ENCODE results near the gene NDUFS7.

Gene NDUFS7

DNA sequence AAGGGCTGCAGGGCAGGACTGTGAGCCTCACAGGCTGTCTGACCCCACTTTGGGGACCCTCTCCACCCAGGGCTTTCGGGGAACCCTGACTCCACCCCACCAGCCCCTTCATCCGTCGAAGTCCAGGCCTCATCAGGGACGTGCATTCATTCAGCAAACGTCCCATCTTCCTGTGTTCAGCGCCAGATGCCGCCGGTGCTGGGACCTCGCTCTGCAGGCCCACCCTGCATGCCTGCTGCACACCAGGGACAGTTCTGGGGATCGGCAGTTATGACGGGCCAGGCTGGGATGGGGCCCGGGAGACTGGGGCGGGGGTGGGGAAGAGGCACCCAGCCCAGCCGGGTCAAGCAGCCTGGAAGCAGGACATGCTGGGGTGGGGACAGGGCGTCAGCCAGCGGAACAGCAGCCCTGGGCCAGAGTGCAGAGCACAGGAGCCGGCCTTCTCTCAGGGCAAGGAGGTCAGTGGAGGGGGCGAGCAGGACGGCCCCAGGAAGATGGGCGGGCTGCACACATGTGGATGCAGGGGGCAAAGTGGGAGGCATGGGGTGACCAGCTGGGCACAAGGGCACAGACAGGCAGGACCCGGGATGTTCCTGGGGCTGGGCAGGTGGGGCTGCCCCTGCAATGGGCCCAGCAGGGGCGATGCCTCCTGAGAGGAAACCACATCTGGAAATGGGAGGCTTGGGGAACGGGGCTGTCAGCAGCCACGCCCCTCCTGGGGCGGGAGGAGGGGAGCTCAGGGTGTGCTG is 12.5 kb downstream of the NDUFS7 start:
- no peak overlapping the region for H3K4me3 ChIP-seq (ENCODE audit: low read length)

DNA sequence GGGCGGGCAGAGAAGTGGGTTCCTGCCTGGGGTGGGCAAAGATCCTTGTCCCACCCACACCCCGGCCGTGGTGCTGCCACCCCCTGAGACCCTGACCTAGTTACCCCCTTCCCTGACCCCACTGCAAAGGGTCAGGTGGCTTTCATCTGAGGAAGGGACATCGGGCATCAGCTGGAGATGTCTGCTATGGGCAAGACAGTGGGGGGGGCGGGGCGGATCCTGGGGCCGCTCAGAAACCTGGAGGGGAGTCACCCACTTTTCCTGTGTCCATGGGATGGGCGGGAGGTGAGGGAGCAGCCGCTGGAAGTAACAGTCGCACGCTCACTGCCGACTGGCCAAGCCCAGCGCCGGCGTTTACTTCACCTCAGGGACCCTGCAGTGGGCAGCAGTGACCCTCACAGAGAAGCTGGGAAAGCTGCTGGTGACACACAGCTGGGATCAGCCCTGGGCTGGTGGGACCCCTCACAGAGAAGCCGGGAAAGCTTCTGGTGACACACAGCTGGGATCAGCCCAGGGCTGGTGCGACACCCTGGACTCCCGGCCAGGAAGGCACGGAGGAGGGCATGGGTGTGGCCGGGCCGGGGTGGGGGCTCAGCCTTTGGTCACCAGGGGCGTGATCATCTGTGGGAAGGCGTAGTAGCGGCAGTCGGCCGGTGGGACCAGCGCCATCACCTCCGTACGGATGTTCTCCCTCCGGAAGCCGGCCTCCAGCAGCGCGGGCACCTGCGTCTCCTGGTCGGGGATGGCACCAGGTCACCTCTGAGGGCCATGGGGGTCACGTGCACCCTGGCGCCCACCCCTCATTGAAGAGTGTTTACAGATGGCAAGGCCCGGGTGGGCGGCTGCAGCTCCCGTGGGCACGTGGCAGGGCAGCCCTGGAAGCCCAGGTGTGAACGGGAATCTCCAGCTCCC is 13.3 kb downstream of the NDUFS7 start:
- H3K4me3 ChIP-seq (ENCODE audit: low read length) = no peak overlapping the region
- TF ChIP-seq ZNF274 (IDR thresholded peaks at IDR 0.05; ENCODE audit: low read depth, low read length) = no peak

More for the DNA sequence above, 12.5 kb downstream of the NDUFS7 start:
- no peak for TF ChIP-seq ZNF274 (IDR thresholded peaks at IDR 0.05; ENCODE audit: low read depth, low read length)

DNA sequence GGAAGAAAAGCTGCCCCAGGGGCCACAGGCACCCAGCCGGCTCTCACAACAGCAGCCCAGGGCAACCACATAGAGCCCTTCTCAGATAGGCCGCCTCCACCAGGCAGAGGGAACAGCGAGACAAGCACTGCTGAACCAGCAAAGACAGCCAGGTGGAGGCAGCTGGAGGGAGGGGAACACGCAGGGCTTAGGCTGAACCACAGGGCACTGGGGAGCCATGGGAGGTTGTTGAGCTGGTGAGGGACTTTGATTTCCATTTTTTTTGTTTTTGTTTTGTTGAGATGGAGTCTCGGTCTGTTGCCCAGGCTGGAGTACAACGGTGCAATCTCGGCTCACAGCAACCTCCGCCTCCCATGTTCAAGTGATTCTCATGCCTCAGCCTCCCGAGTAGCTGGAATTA is 14.1 kb downstream of the NDUFS7 start:
- H3K4me3 ChIP-seq (ENCODE audit: low read length) = no peak overlapping the region
- no peak for TF ChIP-seq ZNF274 (IDR thresholded peaks at IDR 0.05; ENCODE audit: low read depth, low read length)

DNA sequence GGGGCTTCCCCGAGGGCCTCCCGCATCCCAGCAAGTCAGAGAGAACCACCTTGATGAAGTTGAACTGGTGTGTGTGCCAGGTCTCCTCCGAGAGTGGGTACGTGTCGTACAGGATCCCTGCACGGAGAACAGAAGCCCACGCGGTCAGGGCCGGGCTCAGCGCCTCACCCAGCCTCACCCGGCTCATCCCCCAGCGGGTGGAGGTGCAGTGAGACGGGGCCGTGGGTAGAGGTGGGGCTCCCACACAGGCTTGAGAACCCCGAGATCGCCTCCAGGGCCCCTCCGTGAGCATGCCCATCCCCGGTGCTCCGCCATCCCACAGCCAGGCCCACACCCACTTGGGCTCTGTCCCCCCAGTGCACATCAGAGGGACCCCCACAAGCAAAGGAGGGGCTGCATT is 15.4 kb downstream of the NDUFS7 start:
- no peak for TF ChIP-seq ZNF274 (IDR thresholded peaks at IDR 0.05; ENCODE audit: low read depth, low read length)
- no peak overlapping the region for H3K4me3 ChIP-seq (ENCODE audit: low read length)

DNA sequence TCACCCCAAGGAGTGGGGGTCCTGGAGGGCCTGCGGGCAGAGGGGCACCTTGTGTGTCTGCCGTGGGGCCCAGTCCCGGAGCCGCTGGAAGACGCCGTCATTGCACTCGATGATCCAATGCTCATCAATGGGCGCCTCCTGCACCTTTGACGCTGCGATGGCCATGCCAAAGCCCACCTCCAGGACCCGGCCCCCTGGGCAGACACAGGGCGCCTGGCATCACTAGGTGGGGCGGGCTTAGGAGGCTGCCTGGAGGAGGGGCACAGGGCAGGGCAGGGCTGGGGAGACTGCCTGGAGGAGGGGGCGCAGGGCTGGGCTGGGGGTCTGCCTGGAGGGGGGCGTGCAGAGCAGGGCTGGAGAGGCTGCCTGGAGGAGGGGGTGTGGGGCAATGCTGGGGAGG is 16.0 kb downstream of the NDUFS7 start:
- TF ChIP-seq ZNF274 (IDR thresholded peaks at IDR 0.05; ENCODE audit: low read depth, low read length) = no peak
- no peak overlapping the region for H3K4me3 ChIP-seq (ENCODE audit: low read length)

DNA sequence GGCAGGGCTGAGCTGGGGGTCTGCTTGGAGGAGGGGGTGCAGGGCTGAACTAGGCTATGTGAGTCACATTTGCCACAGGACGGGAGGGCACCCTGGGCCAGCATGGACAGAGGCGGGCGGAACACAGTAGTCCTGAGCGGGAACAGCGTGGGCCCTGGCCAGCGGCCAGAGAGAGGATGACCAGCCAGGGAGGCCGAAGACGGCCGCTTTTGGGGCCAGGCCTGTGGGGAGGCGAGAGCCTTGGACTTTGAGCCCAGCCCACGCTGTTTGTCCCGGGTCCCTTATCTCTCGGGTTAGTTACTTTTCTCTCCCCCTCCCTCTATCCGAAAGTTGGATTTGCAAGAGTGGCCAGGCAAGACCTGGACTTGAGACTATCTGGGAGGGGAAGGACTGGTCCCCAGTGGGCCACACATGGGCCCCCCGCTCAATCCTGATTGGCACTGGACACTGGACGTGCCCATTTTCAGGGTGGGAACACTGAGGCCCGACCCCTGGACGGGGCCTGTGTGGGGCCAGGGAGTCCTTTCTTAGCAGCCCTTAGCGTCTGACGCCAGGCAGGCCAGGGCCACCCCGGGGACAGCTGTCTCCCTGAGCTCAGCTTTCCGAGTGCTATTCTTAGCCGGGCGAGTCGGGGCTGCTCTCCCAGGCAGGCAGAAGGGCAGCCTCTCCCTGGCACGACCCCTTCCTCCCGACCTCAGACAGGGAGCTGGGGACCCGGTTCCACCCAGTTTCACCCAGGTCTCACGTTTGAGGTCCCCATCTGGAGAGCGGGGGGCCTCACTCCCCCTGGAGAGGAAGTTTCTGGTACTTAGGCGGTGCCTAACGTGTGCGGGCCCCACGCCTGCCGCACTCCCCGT is 16.8 kb downstream of the NDUFS7 start:
- no peak for TF ChIP-seq ZNF274 (IDR thresholded peaks at IDR 0.05; ENCODE audit: low read depth, low read length)
- peak overlapping the region; percentile 77 for H3K4me3 ChIP-seq (ENCODE audit: low read length)

DNA sequence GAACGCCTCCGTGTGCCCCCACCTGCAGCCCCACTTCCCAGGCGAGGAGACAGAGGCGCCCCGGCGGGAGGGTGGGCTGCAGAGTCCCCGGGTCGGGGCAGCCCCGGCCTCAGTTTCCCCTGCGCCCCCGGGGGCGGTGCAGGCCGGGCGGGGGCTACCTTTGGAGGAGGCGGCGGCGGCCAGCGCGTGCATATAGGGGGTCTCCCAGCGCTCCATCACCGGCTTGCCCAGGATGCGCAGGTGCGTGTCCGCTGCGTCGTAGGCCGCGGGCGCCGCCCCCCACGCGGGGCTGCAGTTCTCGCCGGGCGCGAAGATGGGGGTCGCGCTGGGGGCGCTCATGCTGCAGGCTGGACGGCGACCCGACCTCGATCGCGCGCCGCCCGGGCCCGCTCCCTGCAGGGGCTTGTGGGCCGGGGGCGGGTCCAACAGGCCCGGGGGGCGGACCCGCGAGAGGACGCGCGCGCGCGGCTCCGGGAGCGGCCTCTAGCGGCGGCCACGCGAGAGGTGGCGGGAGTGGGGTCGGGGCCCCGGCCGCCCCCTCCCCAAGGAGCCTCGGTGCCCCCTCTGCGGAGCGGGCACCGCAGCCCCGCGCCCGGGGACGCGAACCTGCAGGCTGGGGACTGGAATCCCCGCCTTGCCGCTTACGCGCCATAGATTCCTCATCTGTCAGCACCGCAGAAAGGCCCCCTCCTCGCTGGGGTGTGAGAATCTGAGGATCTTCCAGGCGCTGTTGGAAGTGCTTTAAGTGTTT is 17.6 kb downstream of the NDUFS7 start, which contains the start of gene GAMT:
GAMT (minus strand) TSS at position 405 of the 751 bp plus-strand sequence; CDS start at position 339, 66 bp downstream.
- no peak for TF ChIP-seq ZNF274 (IDR thresholded peaks at IDR 0.05; ENCODE audit: low read depth, low read length)
- peak within 1 kb of the TSS; percentile 77 for H3K4me3 ChIP-seq (ENCODE audit: low read length)

DNA sequence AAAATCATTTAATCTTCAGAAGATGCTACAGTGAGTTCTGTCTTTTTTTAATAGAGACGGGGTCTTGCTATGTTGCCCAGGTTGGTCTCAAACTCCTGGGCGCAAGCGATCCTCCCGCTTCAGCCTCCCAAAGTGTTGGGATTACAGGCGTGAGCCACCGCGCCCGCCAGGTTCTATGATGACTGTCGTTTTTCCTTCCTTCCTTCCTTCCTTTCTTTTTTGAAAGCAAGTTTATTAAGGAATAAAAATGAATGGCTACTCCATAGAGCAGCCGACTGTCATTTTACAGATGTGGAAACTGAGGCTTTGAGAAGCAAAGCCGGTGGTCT is 18.1 kb downstream of the NDUFS7 start:
- TF ChIP-seq ZNF274 (IDR thresholded peaks at IDR 0.05; ENCODE audit: low read depth, low read length) = no peak

DNA sequence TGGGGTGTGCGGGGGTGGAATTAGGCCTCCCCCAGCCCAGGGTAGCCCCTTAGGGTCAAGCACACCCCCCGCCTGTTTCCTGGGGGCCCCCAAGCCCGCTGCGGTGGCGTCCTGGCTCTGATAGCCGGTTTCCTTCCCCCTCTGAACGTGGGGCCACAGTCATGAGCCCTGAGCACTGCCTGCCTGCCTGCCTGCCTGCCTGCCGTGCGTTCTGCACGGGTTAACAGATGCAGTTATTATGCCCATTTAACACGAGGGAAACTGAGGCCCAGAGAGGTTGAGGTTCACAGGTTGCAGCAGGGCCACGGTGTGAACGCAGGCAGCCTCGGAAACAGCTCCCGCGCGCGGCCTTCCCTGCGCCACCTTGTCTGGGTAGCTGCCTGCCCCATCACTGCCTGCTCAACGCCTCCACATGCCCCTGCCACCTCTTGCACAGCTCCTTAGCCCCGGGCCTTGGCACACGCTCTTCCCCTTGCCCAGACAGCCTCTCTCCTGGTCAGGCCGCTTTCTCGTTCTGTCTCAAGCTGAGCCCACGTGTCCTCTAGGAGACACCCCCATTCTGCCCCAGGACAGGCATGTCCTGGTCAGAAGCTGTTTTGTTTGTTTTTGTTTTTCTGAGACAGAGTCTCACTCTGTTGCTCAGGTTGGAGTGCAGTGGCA is 18.8 kb downstream of the NDUFS7 start:
- no peak overlapping the region for H3K4me3 ChIP-seq (ENCODE audit: low read length)
- no peak for TF ChIP-seq ZNF274 (IDR thresholded peaks at IDR 0.05; ENCODE audit: low read depth, low read length)

More for the DNA sequence above, 18.1 kb downstream of the NDUFS7 start:
- H3K4me3 ChIP-seq (ENCODE audit: low read length) = peak overlapping the region; percentile 77; the same call in 1 of the 2 replicates

DNA sequence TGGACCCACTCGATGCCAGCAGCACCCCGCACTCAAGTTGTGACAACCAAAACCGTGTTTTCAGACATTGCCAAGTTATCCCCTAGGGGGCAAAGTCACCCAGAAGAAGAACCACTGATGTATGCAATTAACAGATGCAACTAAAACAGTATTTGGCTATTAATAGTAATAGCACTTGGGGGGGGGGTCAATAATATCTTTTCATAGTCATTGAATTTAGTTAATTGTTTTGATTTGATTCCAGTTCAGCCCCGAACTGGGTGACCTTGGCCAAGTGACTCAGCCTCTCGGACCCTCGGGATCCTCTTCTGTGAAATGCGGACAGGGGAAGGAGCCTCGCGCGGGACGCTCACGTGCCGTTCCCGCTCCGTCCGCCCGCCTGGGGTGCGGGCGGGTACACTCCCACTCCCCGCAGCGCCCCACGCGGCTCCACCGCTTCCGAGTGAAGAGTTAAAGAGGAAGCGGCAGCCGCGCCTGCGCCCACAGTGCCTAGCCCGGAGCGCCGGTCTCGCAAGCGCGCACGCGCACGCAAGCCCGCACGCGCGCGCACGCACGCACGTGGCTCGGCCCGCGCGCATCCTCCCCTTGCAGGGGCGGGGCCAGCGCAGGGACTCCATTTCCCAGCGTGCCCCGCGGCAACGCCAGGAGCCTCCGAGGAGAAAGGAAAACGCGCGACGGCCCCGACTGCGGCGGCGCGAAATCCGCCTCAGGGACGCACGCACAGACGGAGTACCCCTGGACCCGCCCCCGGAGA is 23.2 kb downstream of the NDUFS7 start:
- no peak for TF ChIP-seq ZNF274 (IDR thresholded peaks at IDR 0.05; ENCODE audit: low read depth, low read length)

DNA sequence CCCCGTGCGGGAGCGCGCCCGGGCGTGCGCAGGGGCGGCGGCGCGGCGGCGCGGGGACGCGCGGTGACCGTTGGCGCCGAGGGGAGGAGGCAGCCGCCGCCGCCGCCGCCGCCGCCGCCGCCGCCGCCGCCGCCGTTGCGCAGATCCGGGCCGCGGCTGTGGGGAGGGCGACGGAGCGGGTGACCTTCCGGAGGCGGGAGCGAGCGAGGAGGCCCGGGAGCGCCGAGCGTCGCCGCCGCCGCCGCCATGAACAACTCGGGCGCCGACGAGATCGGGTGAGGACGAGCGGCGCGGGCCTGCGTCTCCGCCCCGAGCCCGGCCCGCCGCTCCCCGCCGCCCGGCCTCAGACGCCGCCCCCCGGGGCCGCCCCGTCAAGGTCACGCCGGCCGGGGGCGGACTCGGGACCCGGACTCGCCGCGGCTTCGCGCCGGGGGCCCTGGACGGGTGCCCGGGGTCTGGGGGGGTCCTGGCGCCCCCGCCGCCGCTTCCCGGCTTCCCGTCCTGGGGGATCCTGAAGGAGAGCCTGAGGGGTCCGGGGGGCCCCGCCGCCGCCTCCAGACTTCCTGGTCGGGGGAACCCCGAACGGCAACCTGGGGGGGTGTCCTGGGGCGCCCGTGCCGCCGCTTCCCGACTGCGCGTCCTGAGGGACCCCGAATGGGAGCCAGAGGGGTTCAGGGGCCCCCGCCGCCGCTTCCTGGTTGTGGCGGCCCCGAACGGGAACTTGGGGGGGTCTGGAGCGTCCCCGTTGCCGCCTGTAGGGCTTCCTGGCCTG is 24.0 kb downstream of the NDUFS7 start, which contains the start of gene DAZAP1:
DAZAP1 (plus strand) TSS at position 59 of the 772 bp plus-strand sequence; CDS start at position 247, 188 bp downstream.
- TF ChIP-seq ZNF274 (IDR thresholded peaks at IDR 0.05; ENCODE audit: low read depth, low read length) = no peak
- H3K4me3 ChIP-seq (ENCODE audit: low read length) = peak within 1 kb of the TSS; percentile 80

More for the DNA sequence above, 23.2 kb downstream of the NDUFS7 start:
- peak overlapping the region; percentile 80 for H3K4me3 ChIP-seq (ENCODE audit: low read length)
